ENCODE data around the gene AGRN.
A peak's percentile ranks its signal among the peaks of the same experiment; 100 is the strongest.

AGRN gene

GRCh38 chr1:1020000-1020404 is at the start of gene AGRN:
TSS of gene AGRN (plus strand) at chr1:1020120. CDS start at chr1:1020173, 53 bp downstream.
- Histone ChIP-seq H3K27ac (ENCODE audit: low read depth, low read length) (peak within 1 kb of the TSS; percentile 56), H3K4me3 (ENCODE audit: low read depth in 1 of 2, low read length in 2 of 2) (peak within 1 kb of the TSS; percentile 22 to 62), H3K9me3 (ENCODE audit: control insufficient read depth in 1 of 2, low read length in 2 of 2) (no peaks in the 10 kb centered on the region), H3K36me3 (ENCODE audit: control insufficient read depth in 1 of 2, insufficient read depth in 2 of 2, low read length in 2 of 2) (no peaks in the 10 kb centered on the region), H3K4me1 (ENCODE audit: control insufficient read depth in 1 of 2, insufficient read depth in 2 of 2, low read length in 2 of 2) (peaks cover 7 to 9% of the 10 kb centered on the region in 2 donors), H3K9ac (ENCODE audit: low read depth in 1 of 2, low read length in 2 of 2) (no peak within 1 kb of the TSS), H3K27me3 (ENCODE audit: control insufficient read depth in 1 of 2, insufficient read depth in 2 of 2, low read length in 2 of 2) (peaks cover 0 to 4% of the 10 kb centered on the region in 2 donors)

DNA sequence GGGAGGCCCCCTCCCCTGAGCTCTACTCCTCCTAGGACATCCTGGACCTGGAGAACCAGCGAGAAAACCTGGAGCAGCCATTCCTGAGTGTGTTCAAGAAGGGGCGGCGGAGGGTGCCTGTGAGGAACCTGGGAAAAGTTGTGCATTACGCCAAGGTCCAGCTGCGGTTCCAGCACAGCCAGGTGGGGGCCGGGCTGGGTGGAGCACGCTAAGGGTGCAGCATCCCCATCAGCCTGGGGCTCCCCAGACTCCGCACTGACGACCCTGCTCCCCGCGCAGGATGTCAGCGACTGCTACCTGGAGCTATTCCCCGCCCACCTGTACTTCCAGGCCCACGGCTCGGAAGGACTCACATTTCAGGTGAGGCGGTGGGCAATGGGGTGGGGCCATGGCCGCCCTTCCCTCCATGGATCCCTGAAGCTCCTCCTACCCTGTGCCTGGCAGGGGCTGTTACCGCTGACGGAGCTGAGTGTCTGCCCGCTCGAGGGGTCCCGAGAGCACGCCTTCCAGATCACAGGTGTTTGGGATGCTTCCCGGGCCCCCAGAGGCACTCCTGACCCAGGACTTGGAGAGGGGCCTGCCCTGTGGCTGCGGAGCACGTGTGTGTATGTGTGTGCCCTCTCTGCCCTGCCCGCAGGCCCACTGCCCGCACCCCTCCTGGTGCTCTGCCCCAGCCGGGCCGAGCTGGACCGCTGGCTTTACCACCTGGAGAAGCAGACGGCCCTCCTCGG is 49.5 kb upstream of the AGRN start:
- H3K36me3 ChIP-seq (ENCODE audit: control insufficient read depth in 1 of 2, insufficient read depth in 2 of 2, low read length in 2 of 2): no peaks in the 10 kb centered on the region
- no peaks in the 10 kb centered on the region for H3K9me3 ChIP-seq (ENCODE audit: control insufficient read depth in 1 of 2, low read length in 2 of 2)
- peaks cover 27 to 33% of the 10 kb centered on the region in 2 donors for H3K27me3 ChIP-seq (ENCODE audit: control insufficient read depth in 1 of 2, insufficient read depth in 2 of 2, low read length in 2 of 2)
- peaks cover 7 to 17% of the 10 kb centered on the region in 2 donors for H3K4me1 ChIP-seq (ENCODE audit: control insufficient read depth in 1 of 2, insufficient read depth in 2 of 2, low read length in 2 of 2)
- H3K27ac ChIP-seq (ENCODE audit: low read depth, low read length): no peak overlapping the region
- no peak overlapping the region for H3K4me3 ChIP-seq (ENCODE audit: low read depth in 1 of 2, low read length in 2 of 2)
- H3K9ac ChIP-seq (ENCODE audit: low read depth in 1 of 2, low read length in 2 of 2): no peak overlapping the region

DNA sequence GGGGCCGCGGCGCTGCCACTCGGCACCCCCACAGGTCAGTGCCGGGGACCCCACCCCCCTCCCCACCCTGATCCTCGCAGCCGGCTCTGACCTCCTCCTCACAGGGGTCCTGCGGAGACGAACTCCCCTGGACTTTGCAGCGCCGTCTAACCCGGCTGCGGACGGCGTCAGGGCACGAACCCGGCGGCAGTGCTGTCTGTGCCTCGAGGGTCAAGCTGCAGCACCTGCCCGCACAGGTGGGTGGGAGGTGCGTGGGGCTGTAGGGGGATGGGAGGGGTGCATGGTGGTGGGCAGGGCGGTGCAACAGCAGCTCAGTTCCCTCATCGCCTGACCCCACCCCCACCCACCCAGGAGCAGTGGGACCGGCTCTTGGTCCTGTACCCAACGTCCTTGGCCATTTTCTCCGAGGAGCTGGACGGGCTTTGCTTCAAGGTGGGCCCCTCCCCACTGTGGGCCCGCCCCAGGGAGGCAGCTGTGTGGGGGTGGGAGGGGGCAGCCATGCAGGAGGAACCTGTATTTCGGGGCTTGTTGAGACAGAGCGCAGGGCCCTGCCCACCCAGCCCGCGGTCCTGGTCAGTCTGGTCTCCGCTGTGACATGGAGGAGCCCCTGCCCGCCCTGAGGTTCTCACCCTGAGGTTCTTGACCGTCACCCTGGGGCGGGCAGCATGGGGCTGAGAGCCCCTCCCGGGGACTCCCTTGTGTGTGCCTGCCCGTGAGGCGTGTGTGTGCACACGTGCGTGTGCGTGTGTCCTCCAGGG is 48.8 kb upstream of the AGRN start:
- Histone ChIP-seq H3K4me1 (ENCODE audit: control insufficient read depth in 1 of 2, insufficient read depth in 2 of 2, low read length in 2 of 2) (peaks cover 4 to 12% of the 10 kb centered on the region in 2 donors), H3K27ac (ENCODE audit: low read depth, low read length) (no peak overlapping the region), H3K4me3 (ENCODE audit: low read depth in 1 of 2, low read length in 2 of 2) (no peak overlapping the region), H3K27me3 (ENCODE audit: control insufficient read depth in 1 of 2, insufficient read depth in 2 of 2, low read length in 2 of 2) (peaks cover 27 to 33% of the 10 kb centered on the region in 2 donors), H3K36me3 (ENCODE audit: control insufficient read depth in 1 of 2, insufficient read depth in 2 of 2, low read length in 2 of 2) (no peaks in the 10 kb centered on the region), H3K9ac (ENCODE audit: low read depth in 1 of 2, low read length in 2 of 2) (no peak overlapping the region), H3K9me3 (ENCODE audit: control insufficient read depth in 1 of 2, low read length in 2 of 2) (no peaks in the 10 kb centered on the region)

DNA sequence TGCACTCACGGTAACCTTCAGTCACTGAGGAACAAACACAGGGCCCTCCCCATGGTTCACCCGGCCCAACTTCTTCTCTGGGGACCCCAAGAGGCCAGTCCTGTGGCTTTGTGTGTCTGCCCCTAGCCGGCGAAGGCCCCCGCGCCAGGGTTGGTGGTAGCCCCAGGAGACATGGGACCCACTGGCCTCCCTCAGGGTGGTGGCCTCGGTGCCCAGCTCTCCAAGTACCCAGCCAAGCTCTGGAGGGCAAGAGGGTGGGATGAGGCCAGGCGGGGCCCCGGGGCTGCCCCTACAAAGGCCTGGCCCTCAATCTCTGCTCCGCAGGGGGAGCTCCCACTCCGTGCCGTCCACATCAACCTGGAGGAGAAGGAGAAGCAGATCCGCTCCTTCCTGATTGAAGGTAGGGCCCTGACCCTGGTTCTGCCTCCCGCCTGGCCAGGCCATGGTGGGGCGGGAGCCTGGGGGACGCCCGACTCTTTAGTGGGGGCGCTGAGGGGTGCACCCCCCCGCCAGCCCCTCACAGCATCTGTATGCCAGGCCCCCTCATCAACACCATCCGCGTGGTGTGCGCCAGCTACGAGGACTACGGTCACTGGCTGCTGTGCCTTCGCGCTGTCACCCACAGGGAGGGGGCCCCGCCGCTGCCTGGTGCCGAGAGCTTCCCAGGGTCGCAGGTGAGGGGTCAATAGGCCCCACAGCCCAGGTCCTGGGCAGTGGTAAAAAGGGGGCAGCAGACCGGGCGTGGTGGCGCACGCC is 48.0 kb upstream of the AGRN start:
- Histone ChIP-seq H3K27me3 (ENCODE audit: control insufficient read depth in 1 of 2, insufficient read depth in 2 of 2, low read length in 2 of 2) (peaks cover 27 to 33% of the 10 kb centered on the region in 2 donors), H3K9me3 (ENCODE audit: control insufficient read depth in 1 of 2, low read length in 2 of 2) (no peaks in the 10 kb centered on the region), H3K36me3 (ENCODE audit: control insufficient read depth in 1 of 2, insufficient read depth in 2 of 2, low read length in 2 of 2) (no peaks in the 10 kb centered on the region), H3K9ac (ENCODE audit: low read depth in 1 of 2, low read length in 2 of 2) (no peak overlapping the region), H3K27ac (ENCODE audit: low read depth, low read length) (no peak overlapping the region), H3K4me3 (ENCODE audit: low read depth in 1 of 2, low read length in 2 of 2) (no peak overlapping the region), H3K4me1 (ENCODE audit: control insufficient read depth in 1 of 2, insufficient read depth in 2 of 2, low read length in 2 of 2) (peaks cover 0 to 10% of the 10 kb centered on the region in 2 donors)

DNA sequence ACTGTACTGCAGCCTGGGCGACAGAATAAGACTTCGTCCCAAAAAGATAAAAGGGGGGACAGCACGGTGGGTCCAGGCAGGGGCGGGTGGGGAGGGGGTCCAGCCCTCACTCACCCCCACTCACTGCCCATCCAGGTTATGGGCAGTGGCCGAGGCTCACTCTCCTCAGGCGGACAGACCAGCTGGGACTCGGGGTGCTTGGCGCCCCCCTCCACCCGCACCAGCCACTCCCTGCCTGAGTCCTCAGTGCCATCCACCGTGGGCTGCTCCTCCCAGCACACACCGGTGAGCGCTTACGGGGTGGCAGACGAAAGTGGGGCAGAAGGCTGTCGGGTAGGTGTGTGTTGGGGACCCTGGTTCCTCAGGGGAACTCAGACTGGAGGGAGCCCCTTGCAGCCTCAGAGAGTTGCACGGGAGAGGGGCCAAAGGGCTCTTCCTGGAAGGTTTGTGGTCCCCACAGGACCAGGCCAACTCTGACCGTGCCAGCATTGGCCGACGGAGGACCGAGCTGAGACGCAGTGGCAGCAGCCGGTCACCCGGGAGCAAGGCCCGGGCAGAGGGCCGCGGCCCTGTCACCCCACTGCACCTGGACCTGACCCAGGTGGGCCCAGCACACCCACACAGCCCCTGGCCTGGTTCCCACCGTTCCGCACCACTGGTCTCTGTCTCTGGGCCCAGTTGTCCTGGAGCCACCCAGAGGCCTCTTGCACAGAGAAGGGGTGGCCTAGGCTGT is 47.0 kb upstream of the AGRN start:
- peaks cover 24 to 25% of the 10 kb centered on the region in 2 donors for H3K27me3 ChIP-seq (ENCODE audit: control insufficient read depth in 1 of 2, insufficient read depth in 2 of 2, low read length in 2 of 2)
- no peaks in the 10 kb centered on the region for H3K36me3 ChIP-seq (ENCODE audit: control insufficient read depth in 1 of 2, insufficient read depth in 2 of 2, low read length in 2 of 2)
- no peaks in the 10 kb centered on the region for H3K9me3 ChIP-seq (ENCODE audit: control insufficient read depth in 1 of 2, low read length in 2 of 2)
- H3K4me1 ChIP-seq (ENCODE audit: control insufficient read depth in 1 of 2, insufficient read depth in 2 of 2, low read length in 2 of 2): peaks cover 0 to 4% of the 10 kb centered on the region in 2 donors
- H3K27ac ChIP-seq (ENCODE audit: low read depth, low read length): no peak overlapping the region
- H3K9ac ChIP-seq (ENCODE audit: low read depth in 1 of 2, low read length in 2 of 2): no peak overlapping the region
- H3K4me3 ChIP-seq (ENCODE audit: low read depth in 1 of 2, low read length in 2 of 2): no peak overlapping the region

- Histone ChIP-seq H3K9me3 (ENCODE audit: control insufficient read depth in 1 of 2, low read length in 2 of 2) (no peaks in the 10 kb centered on the region), H3K36me3 (ENCODE audit: control insufficient read depth in 1 of 2, insufficient read depth in 2 of 2, low read length in 2 of 2) (no peaks in the 10 kb centered on the region), H3K4me1 (ENCODE audit: control insufficient read depth in 1 of 2, insufficient read depth in 2 of 2, low read length in 2 of 2) (peaks cover 0 to 4% of the 10 kb centered on the region in 2 donors), H3K9ac (ENCODE audit: low read depth in 1 of 2, low read length in 2 of 2) (no peak overlapping the region), H3K27me3 (ENCODE audit: control insufficient read depth in 1 of 2, insufficient read depth in 2 of 2, low read length in 2 of 2) (peaks cover 16 to 20% of the 10 kb centered on the region in 2 donors), H3K4me3 (ENCODE audit: low read depth in 1 of 2, low read length in 2 of 2) (no peak overlapping the region), H3K27ac (ENCODE audit: low read depth, low read length) (no peak overlapping the region)
These were observed 46.2 kb upstream of the AGRN start for GRCh38 chr1:973459-974292.

DNA sequence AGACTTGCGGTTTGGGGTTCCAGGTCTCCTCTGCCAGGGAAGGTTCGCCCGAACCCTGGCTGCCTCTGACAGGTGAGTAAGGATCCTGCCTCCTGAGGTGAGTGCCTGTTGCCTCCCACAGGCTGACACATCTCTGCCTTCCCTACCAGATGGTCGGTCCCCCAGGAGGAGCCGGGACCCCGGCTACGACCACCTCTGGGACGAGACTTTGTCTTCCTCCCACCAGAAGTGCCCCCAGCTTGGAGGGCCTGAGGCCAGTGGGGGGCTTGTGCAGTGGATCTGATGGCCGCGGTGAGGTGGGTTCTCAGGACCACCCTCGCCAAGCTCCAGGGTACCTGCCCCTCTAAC is 45.7 kb upstream of the AGRN start:
- H3K27me3 ChIP-seq (ENCODE audit: control insufficient read depth in 1 of 2, insufficient read depth in 2 of 2, low read length in 2 of 2): peaks cover 12 to 14% of the 10 kb centered on the region in 2 donors
- peaks cover 0 to 4% of the 10 kb centered on the region in 2 donors for H3K4me1 ChIP-seq (ENCODE audit: control insufficient read depth in 1 of 2, insufficient read depth in 2 of 2, low read length in 2 of 2)

DNA sequence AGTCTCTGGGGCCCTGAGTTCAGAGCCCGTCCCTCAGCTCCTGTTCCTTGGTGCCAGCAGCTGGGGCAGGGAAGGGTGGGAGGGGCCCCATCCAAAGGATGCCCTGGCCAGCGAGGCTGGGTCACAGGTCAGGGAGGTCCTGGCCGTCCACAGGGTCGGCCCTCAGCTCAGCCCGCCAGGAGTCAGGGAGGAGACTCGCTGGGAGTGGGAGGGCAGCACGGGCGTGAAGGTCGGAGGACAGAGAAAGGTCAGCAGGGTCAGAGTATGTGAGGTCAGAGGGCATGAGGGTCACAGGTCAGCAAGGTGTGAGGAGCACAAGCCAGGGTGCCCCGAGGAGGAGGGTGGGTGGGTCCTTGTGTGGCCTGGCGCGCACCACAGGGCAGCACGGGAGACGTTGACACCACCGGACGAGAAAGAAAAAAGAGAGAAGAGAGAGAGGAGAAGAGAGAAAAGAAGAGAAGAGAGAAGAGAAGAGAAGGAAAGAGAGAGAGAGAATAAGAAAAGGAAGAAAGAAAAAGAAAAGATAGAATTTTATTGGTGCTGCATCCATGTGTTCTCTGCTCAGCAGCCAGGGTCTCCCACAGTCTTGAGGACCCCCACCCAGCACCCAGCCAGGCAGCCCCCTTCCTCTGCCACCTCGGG is 45.1 kb upstream of the AGRN start:
- no peak overlapping the region for H3K4me3 ChIP-seq (ENCODE audit: low read depth in 1 of 2, low read length in 2 of 2)
- H3K27ac ChIP-seq (ENCODE audit: low read depth, low read length): no peak overlapping the region
- H3K4me1 ChIP-seq (ENCODE audit: control insufficient read depth in 1 of 2, insufficient read depth in 2 of 2, low read length in 2 of 2): peaks cover 0 to 4% of the 10 kb centered on the region in 2 donors
- H3K36me3 ChIP-seq (ENCODE audit: control insufficient read depth in 1 of 2, insufficient read depth in 2 of 2, low read length in 2 of 2): no peaks in the 10 kb centered on the region
- peaks cover 8 to 13% of the 10 kb centered on the region in 2 donors for H3K27me3 ChIP-seq (ENCODE audit: control insufficient read depth in 1 of 2, insufficient read depth in 2 of 2, low read length in 2 of 2)
- H3K9ac ChIP-seq (ENCODE audit: low read depth in 1 of 2, low read length in 2 of 2): no peak overlapping the region
- no peaks in the 10 kb centered on the region for H3K9me3 ChIP-seq (ENCODE audit: control insufficient read depth in 1 of 2, low read length in 2 of 2)

More for the DNA sequence above, 45.7 kb upstream of the AGRN start:
- Histone ChIP-seq H3K36me3 (ENCODE audit: control insufficient read depth in 1 of 2, insufficient read depth in 2 of 2, low read length in 2 of 2) (no peaks in the 10 kb centered on the region), H3K27ac (ENCODE audit: low read depth, low read length) (no peak overlapping the region), H3K4me3 (ENCODE audit: low read depth in 1 of 2, low read length in 2 of 2) (no peak overlapping the region), H3K9ac (ENCODE audit: low read depth in 1 of 2, low read length in 2 of 2) (no peak overlapping the region), H3K9me3 (ENCODE audit: control insufficient read depth in 1 of 2, low read length in 2 of 2) (no peaks in the 10 kb centered on the region)

GRCh38 chr1:975365-975764 is 44.6 kb upstream of the AGRN start:
- no peaks in the 10 kb centered on the region for H3K36me3 ChIP-seq (ENCODE audit: control insufficient read depth in 1 of 2, insufficient read depth in 2 of 2, low read length in 2 of 2)
- no peak overlapping the region for H3K9ac ChIP-seq (ENCODE audit: low read depth in 1 of 2, low read length in 2 of 2)
- H3K27ac ChIP-seq (ENCODE audit: low read depth, low read length): no peak overlapping the region
- no peak overlapping the region for H3K4me3 ChIP-seq (ENCODE audit: low read depth in 1 of 2, low read length in 2 of 2)
- peaks cover 0 to 4% of the 10 kb centered on the region in 2 donors for H3K4me1 ChIP-seq (ENCODE audit: control insufficient read depth in 1 of 2, insufficient read depth in 2 of 2, low read length in 2 of 2)
- H3K9me3 ChIP-seq (ENCODE audit: control insufficient read depth in 1 of 2, low read length in 2 of 2): no peaks in the 10 kb centered on the region
- H3K27me3 ChIP-seq (ENCODE audit: control insufficient read depth in 1 of 2, insufficient read depth in 2 of 2, low read length in 2 of 2): peaks cover 8 to 13% of the 10 kb centered on the region in 2 donors

All from duodenal mucosa (tissue), 2 donors.